ENCODE measurements around the gene CDC20.

GRCh38 chr1:43366601-43367025 is 7.8 kb downstream of the CDC20 start:
- TF ChIP-seq POLR2AphosphoS5 (IDR thresholded peaks at IDR 0.05; ENCODE audit: low read depth, low read length) (no peak), TAF1 (IDR thresholded peaks at IDR 0.05; ENCODE audit: borderline replicate concordance, insufficient read depth, low read length) (no peak), SIN3A (IDR thresholded peaks at IDR 0.05; ENCODE audit: borderline replicate concordance, insufficient read depth, low read length) (no peak), FOXP2 (optimal IDR thresholded peaks at IDR 0.05; ENCODE audit: borderline replicate concordance, extremely low read depth, extremely low read length, insufficient read depth) (no peak)
- TF ChIP-seq, protein P1, sequence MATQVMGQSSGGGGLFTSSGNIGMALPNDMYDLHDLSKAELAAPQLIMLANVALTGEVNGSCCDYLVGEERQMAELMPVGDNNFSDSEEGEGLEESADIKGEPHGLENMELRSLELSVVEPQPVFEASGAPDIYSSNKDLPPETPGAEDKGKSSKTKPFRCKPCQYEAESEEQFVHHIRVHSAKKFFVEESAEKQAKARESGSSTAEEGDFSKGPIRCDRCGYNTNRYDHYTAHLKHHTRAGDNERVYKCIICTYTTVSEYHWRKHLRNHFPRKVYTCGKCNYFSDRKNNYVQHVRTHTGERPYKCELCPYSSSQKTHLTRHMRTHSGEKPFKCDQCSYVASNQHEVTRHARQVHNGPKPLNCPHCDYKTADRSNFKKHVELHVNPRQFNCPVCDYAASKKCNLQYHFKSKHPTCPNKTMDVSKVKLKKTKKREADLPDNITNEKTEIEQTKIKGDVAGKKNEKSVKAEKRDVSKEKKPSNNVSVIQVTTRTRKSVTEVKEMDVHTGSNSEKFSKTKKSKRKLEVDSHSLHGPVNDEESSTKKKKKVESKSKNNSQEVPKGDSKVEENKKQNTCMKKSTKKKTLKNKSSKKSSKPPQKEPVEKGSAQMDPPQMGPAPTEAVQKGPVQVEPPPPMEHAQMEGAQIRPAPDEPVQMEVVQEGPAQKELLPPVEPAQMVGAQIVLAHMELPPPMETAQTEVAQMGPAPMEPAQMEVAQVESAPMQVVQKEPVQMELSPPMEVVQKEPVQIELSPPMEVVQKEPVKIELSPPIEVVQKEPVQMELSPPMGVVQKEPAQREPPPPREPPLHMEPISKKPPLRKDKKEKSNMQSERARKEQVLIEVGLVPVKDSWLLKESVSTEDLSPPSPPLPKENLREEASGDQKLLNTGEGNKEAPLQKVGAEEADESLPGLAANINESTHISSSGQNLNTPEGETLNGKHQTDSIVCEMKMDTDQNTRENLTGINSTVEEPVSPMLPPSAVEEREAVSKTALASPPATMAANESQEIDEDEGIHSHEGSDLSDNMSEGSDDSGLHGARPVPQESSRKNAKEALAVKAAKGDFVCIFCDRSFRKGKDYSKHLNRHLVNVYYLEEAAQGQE (IDR thresholded peaks at IDR 0.05; ENCODE audit: insufficient read depth in 1 of 2, low read depth in 2 of 2, low read length in 2 of 2), result no peak
